SIG-M5 (cell line): ENCODE measurements around the gene KHDC3L.
"Not testable (repeated sequence)": the region's sequence is repeated elsewhere in the genome, so short reads cannot be mapped to it uniquely, and the experiment has no call there.

ENCODE experiments used
- DNase-seq: peaks from one replicate; lab custom pipeline; 2025; lab: John Stamatoyannopoulos, UW

Gene KHDC3L

GRCh38 chr6:73369563-73369962 is 7.1 kb downstream of the KHDC3L start, which contains the start of gene OOEP:
Gene OOEP, minus strand, starts transcription at chr6:73369897. Its CDS starts 105 bp downstream, at chr6:73369792.
- no peak for DNase-seq

DNA sequence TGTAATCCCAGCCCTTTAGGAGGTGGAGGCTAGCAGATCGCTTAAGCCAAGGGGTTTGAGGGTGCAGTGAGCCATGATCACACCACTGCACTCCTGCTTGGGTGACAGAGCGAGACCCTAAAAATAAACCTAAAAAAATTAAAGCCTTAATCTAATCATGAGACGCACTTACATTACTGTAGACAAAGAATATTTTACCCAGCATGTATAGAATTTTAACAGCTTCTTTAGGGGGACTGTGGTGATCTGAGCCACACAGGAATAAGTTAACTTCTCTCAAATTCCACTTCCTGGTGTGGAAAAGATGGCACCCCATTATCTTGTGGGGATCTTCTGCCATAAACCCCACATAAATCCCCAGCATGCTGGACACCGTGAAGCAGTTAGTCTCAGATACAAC is 9.5 kb downstream of the KHDC3L start:
- DNase-seq = no peak

DNA sequence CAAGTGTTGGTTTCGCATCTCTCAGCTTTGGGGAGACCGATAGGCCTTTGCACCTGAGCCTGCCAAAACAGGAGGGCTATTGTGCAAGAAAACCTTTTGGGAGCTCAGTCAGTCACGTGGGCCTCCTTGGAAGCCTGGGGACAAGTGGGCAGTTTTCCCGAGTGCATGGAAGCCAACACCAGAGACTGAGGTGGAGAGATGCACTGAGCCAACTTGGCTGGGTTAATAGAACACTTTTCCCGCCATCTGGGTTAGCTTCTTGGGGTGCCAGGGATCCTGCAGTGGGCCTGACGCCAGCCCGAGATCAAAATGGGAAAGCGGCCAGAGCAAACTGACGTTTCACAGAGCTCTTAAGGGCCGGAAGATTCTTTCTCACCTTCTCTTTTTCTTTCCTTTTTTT is 10.1 kb downstream of the KHDC3L start:
- no peak for DNase-seq

- no peak for DNase-seq
Measured at GRCh38 chr6:73375216-73375615, 12.8 kb downstream of the KHDC3L start.

GRCh38 chr6:73377225-73377624 is 14.8 kb downstream of the KHDC3L start:
- DNase-seq = no peak

- DNase-seq = not testable (repeated sequence)
Measured at GRCh38 chr6:73381531-73381930, 19.1 kb downstream of the KHDC3L start.

- no peak for DNase-seq
Measured at GRCh38 chr6:73382462-73383113, 20.1 kb downstream of the KHDC3L start.

DNA sequence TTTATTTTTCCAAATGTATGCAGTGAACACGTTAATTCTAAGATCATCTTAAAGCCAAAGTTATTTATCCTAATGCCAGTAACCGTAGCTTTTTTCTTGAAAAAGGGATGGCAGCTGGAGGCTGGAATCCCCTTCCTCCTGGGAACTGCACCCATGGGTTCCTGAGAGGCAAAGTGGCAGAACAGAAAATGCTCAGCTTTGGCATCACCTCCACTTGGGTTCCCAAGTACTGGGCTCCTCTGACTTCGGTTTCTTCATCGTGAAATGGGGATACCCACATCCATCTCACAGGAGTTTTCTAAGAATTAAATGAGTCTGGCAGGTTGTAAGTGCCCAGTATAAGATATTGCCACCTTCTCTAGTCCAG is 26.0 kb downstream of the KHDC3L start:
- no peak for DNase-seq

DNA sequence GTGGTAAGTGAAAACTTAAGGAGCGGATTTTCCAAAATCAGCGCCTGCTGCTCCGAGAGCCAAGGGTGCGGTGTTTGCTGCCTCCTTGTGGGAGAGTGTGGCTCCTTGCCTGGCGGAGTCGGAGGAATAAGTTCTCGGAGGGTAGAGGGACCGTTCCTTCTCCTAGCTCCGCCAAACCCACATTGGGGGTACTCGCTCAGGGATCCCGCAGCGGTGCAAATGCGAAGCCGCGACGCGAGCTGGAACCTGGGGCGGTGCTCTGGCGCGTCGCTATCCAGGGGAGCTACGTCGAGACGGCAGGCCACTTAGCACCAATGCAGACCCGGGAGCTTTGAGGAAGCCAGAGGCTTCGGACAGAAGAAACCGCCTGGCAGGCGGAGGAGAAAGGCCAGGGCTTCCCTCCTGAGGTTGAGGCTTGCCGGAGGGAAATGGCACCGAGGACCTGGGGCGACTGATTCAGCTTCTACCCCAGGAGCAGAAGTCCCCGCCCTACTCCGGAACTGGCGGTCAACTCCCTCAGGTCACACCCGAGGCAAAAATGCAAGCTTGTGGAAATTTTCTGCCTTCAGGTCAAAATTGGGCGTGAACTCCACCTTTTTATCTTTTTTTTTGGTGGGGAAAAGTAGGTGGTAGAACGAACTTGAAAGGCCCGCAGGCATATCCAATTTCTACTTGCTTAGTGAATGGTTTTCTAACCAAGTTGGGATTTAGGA is 26.5 kb downstream of the KHDC3L start:
- no peak for DNase-seq

DNA sequence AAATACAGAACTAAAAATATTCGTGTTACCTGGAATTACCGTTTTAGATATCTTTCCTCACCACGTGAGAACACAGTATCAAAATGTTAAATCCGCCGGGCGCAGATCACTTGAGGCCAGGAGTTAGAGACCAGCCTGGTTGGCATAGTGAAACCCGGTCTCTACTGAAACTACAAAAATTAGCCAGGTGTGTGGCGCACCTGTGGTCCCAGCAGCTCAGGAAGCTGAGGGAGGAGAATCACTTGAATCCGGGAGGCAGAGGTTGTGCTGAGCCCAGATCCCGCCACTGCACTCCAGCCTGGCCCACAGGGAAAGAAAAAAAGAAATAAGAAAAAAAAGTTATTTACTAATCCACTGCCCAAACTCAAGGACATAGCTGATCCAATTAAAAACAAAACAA is 27.4 kb downstream of the KHDC3L start:
- no peak for DNase-seq

DNA sequence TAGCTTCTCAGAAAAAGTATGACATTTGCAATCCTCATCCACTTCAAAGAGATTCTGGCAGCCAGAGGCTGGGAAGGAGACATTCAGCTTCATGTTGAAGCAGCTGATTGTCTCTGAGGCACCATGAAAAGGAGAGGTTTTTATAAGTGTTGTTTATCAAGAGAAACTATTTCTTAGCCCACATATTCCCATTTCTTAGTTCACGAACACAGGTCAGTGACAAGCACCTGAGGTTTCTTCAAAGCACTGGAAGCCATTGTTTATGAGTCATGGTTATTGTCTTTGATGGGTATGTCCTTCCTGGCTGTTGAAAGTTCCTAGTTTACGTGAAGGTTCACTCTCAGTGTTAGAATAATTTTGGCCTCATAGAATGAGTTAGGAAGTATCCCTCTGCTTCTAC is 29.2 kb downstream of the KHDC3L start:
- DNase-seq = no peak

DNA sequence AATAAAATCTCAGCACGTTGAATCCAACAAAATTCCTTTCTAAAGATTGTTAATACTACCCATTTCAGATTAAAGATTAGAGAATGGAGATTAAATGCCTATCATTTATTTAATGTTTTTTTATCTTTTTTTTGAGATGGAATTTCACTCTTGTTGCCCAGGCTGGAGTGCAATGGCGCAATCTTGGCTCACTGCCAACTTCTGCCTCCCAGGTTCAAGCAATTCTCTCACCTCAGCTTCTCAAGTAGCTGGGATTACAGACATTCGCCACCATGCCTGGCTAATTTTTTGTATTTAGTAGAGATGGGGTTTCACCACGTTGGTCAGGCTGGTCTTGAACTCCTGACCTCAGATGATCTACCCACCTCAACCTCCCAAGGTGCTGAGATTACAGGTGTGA is 29.7 kb downstream of the KHDC3L start:
- not testable (repeated sequence) for DNase-seq

GRCh38 chr6:73393278-73393677 is 30.8 kb downstream of the KHDC3L start:
- no peak for DNase-seq

- DNase-seq = no peak
Measured at GRCh38 chr6:73394577-73395354, 32.3 kb downstream of the KHDC3L start, which contains the start of gene DDX43. Gene DDX43, plus strand, starts transcription at chr6:73394828. Its CDS starts 78 bp downstream, at chr6:73394906.

DNA sequence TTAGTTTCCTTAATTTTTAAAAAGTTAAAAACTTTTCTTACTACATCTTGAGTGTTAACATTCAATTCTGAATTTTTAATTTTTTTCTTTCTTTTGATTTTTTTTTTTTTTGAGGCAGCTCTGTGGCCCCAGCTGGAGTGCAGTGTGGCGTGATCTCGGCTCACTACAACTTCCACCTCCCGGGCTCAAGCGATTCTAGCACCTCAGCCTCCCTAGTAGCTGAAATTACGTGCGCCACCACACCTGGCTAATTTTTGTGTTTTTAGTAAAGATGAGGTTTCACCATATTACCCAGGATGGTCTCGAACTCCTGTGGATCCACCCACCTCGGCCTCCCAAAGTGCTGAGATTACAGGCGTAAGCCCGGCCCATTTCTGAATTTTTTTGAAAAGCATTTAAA is 33.4 kb downstream of the KHDC3L start:
- DNase-seq = no peak

DNA sequence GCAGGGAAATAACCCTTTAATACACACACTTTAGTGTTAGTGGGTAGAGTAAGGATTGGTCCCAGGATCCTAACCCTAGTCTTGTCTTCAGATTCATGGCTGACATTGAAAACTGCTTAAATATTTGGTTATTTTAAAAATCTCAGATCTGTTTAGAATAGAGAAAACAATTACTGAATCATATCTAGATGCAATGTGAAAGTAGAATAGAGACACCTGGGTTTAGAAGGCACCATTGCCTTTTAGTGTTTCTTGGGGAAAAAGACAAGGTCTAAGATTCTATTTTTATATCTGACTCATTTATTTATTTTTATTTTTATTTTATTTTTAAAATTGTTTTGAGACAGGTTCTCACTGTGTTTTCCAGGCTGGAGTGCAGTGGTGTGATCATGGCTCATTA is 38.2 kb downstream of the KHDC3L start:
- no peak for DNase-seq

DNA sequence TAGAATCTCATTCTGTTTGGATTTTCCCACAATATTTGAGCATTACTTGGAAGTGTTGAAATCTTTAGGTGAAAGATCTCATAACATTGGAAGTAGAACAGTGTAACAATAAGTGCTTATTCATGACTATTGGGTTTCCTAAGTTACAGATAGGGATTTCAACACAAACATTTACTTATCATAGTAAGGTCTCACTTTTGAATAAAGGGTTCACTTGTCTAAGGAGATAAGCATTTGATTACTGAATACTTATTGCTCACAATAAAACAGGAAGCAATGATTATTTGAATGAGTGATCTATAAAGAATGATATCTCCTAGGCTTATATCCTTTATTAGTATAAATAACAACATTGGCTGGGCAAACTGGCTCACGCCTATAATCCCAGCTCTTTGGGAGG is 46.9 kb downstream of the KHDC3L start:
- no peak for DNase-seq

GRCh38 chr6:73413102-73413501 is 50.6 kb downstream of the KHDC3L start:
- DNase-seq = no peak
